Sigmoid colon (tissue), 7 donors: ENCODE results near the gene PFKP. TPM values are rescaled to one million over a fixed set of nuclear protein-coding genes. Genes with fewer than 3 reads are reported as not detected.
A peak's percentile ranks its signal among the peaks of the same experiment; 100 is the strongest.

Experiments
- DNase-seq: peaks from one replicate; pipeline ENCODE4 v3.0.0-alpha.2; 2019
- H3K27ac ChIP-seq, 4 donors: fragments of 200-600 bp; sonication (generic); one replicate each; pipeline ENCODE4 v1.5.1; 2016 to 2019; ENCODE audit warnings: mild to moderate bottlenecking in 1 of 4
- H3K27me3 ChIP-seq, 3 donors: fragments of 200-600 bp; sonication (generic); one replicate each; pipeline ENCODE4 v1.5.1; 2019; ENCODE audit warnings: mild to moderate bottlenecking in 1 of 3
- H3K36me3 ChIP-seq, 4 donors: fragments of 200-600 bp; sonication (generic); one replicate each; pipeline ENCODE4 v1.5.1; 2016 to 2019
- H3K4me1 ChIP-seq, 4 donors: fragments of 200-600 bp; sonication (generic); one replicate each; pipeline ENCODE4 v1.5.1; 2017 to 2019
- H3K4me3 ChIP-seq, 4 donors: fragments of 200-600 bp; sonication (generic); one replicate each; pipeline ENCODE4 v1.5.1; 2017 to 2019; ENCODE audit warnings: mild to moderate bottlenecking in 2 of 4, moderate library complexity in 1 of 4
- H3K9me3 ChIP-seq, 4 donors: fragments of 200-600 bp in 3 of 4; sonication (generic) in 3 of 4; one replicate each; pipeline versions ENCODE4 v1.5.1 to v1.6.1; 2013 to 2019
- EP300 ChIP-seq, 4 donors: sonication (generic); formaldehyde crosslinking; IDR thresholded peaks; one replicate each; pipeline ENCODE4 v1.6.1; 2017; ENCODE audit warnings: antibody characterized with exemption in 4 of 4
- POLR2A ChIP-seq, 2 donors: fragments of 450-650 bp; IDR thresholded peaks; one replicate each; pipeline ENCODE4 v1.6.1; 2016; ENCODE audit warnings: antibody characterized with exemption in 2 of 2, mild to moderate bottlenecking in 2 of 2, moderate library complexity in 2 of 2
- POLR2AphosphoS5 ChIP-seq, 4 donors: sonication (generic); formaldehyde crosslinking; IDR thresholded peaks; one replicate each; pipeline ENCODE4 v1.6.1; 2017; ENCODE audit warnings: antibody characterized with exemption in 4 of 4
- WGBS, 2 donors: extraction: QIAGEN DNeasy Blood & Tissue Kit; methylation state at CpG; one replicate each; pipeline ENCODE4 v1.1.7; 2013; 5-methylcytosine and 5-hydroxymethylcytosine counted together
- intact Hi-C: fragments of 100-400 bp; cut with DNase I; formaldehyde crosslinking; loops from one replicate; pipeline ENCODE4 v1.15.1; 2023
- polyA plus RNA-seq, 3 donors: library from polyadenylated mRNA; stranded (reverse); fragments of 200-250 nt; gene quantifications; one replicate each; pipeline ENCODE4 v1.2.3, GENCODE V29; 2013
- total RNA-seq, 4 donors: library from RNA; depleted of rRNA; stranded (reverse); fragments of >200 nt; gene quantifications; one replicate each; pipeline ENCODE4 v1.1.0, GENCODE V29; 2016
- TF ChIP-seq, protein P1 (sequence below), 4 experiments: fragments of 450-650 bp in 3 of 4; fragments of 200-600 bp in 1 of 4; IDR thresholded peaks; one replicate each; pipeline ENCODE4 v1.5.1; 2016 to 2019; ENCODE audit warnings: antibody characterized with exemption in 4 of 4, mild to moderate bottlenecking in 3 of 4, moderate library complexity in 2 of 4
- donor health status: healthy with polysubstance abuse.
- donor health status: Bipolar disorder and iron deficiency.
- donor health status: healthy.

The PFKP gene
- total and polyA plus RNA-seq, 7 donors, result 26.4 to 105 (median 46.0) TPM

DNA sequence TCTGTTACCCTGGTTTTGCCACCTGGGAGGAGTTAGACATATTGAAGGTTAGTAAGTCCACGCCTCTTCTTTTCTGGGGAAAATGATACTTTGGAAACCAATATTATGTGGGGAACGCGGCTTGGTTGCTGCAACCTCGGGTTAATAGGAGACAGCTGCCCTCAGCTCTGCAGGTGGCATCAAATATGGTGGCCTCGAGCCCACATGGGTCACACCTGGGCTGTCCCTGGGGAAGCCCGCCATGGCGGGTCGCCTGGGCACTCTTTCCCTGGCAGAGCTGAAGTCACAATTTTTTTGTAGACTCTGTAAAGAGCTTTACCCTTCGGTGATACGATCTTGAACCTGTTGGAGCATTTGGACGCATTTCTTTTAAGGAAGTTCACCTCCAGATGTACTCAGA is 2.5 kb downstream of the PFKP start:
- Histone ChIP-seq H3K4me1 (peaks cover 0 to 57% (median 40%) of the 10 kb centered on the region in 4 donors), H3K4me3 (peak overlapping the region in 1 of 4 donors; percentile 78), H3K27ac (peak overlapping the region in 1 of 4 donors; percentile 87), H3K9me3 (no peaks in the 10 kb centered on the region), H3K36me3 (peaks cover 0 to 7% (median 0%) of the 10 kb centered on the region in 4 donors), H3K27me3 (no peaks in the 10 kb centered on the region)
- 94 to 96% methylated on average over 11 of the region's 11 CpGs for WGBS, 2 donors
- intact Hi-C loops, result no loop called here
- DNase-seq, result no peak
- TF ChIP-seq, protein P1, sequence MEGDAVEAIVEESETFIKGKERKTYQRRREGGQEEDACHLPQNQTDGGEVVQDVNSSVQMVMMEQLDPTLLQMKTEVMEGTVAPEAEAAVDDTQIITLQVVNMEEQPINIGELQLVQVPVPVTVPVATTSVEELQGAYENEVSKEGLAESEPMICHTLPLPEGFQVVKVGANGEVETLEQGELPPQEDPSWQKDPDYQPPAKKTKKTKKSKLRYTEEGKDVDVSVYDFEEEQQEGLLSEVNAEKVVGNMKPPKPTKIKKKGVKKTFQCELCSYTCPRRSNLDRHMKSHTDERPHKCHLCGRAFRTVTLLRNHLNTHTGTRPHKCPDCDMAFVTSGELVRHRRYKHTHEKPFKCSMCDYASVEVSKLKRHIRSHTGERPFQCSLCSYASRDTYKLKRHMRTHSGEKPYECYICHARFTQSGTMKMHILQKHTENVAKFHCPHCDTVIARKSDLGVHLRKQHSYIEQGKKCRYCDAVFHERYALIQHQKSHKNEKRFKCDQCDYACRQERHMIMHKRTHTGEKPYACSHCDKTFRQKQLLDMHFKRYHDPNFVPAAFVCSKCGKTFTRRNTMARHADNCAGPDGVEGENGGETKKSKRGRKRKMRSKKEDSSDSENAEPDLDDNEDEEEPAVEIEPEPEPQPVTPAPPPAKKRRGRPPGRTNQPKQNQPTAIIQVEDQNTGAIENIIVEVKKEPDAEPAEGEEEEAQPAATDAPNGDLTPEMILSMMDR (IDR thresholded peaks at IDR 0.05), result no peak
- TF ChIP-seq POLR2A (IDR thresholded peaks at IDR 0.05), result no peak
- no peak for TF ChIP-seq POLR2AphosphoS5 (IDR thresholded peaks at IDR 0.05)
- no peak for TF ChIP-seq EP300 (IDR thresholded peaks at IDR 0.05)

DNA sequence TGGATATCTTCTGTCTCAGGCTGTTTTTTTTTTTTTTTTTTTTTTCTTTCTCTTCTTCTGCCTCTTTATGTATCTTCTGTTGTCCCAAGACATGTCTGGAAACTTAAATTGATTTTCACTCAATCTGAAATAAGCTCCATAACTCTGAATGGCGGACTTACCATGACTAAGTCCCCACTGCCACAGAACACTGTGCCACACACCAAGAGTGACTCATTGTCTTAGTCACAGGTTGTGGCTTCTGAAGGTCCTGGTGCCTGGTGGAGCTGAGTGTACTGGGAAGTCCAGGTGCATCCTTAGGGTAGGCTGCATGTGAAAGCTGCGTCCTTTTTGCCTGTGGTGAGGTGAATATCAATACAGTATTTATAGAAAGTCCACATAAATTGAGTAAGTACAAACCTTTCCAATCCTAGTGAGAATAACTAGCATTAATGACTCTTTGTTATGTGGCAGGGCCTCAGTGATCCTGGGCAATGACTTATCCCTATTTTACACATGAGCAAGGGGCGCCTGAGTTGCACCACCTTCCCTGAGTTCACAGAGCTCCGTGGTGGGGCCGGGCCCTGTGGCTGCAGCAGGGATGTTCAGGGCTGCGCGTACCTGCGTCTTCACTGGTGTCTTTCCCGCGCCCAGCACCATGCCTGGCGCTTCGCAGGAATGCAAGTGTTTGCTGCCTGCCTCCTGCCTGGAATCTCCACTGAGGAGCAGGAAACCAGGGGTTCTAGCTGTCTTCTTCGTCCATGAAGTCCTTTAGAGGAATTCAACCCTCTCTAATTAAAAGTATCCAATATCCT is 4.3 kb downstream of the PFKP start:
- Histone ChIP-seq H3K4me3 (no peak overlapping the region), H3K27ac (no peak overlapping the region), H3K27me3 (no peaks in the 10 kb centered on the region), H3K9me3 (no peaks in the 10 kb centered on the region), H3K36me3 (peaks cover 0 to 7% (median 0%) of the 10 kb centered on the region in 4 donors), H3K4me1 (peaks cover 0 to 49% (median 36%) of the 10 kb centered on the region in 4 donors)
- WGBS, 2 donors, result 91 to 96% methylated on average over 13 of the region's 13 CpGs
- intact Hi-C loops, result no loop called here
- TF ChIP-seq EP300 (IDR thresholded peaks at IDR 0.05) (no peak), POLR2A (IDR thresholded peaks at IDR 0.05) (no peak), POLR2AphosphoS5 (IDR thresholded peaks at IDR 0.05) (no peak)
- TF ChIP-seq, protein P1 (IDR thresholded peaks at IDR 0.05), result no peak
- DNase-seq, result no peak

DNA sequence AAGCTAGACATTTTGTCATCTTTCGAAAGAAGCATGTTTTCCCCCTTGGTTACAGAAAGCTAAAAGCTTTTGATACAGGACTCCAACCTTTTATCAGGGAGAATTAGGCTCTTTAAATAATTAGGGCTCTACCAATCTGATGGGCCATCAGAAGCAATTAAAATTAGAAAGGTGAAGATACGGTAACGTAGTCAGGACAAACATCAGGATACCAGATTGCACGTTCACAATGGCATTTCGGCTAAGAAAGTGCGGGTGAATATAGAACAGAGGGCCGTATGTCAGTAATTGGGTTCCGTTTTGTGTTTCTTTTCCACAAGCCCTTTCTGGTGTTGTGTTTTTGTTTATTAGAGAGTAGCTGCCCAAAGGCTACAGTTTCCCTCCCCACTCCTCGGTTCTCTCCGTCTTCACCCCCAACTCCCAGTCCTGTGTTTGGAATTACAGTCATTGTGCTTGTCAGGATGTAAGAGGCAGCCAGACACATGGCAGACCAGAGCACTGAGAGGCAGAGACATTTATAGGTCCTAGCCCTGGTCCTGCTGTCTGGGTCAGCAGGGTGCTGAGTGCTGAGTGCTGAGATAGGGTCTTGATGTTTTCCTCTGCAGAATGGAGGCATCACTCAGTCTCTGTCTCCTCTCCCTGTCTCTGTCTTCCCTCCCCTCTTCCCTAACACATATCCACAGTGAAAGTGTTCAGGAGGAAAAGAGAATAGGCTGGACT is 5.5 kb downstream of the PFKP start:
- Histone ChIP-seq H3K27ac (peak overlapping the region in 1 of 4 donors; percentile 45), H3K4me1 (peaks cover 0 to 39% (median 29%) of the 10 kb centered on the region in 4 donors), H3K4me3 (no peak overlapping the region), H3K9me3 (no peaks in the 10 kb centered on the region), H3K36me3 (peaks cover 0 to 7% (median 0%) of the 10 kb centered on the region in 4 donors), H3K27me3 (no peaks in the 10 kb centered on the region)
- peak; percentile 13 for DNase-seq
- TF ChIP-seq POLR2AphosphoS5 (IDR thresholded peaks at IDR 0.05) (no peak), POLR2A (IDR thresholded peaks at IDR 0.05) (no peak), EP300 (IDR thresholded peaks at IDR 0.05) (no peak)
- TF ChIP-seq, protein P1 (IDR thresholded peaks at IDR 0.05), result no peak
- intact Hi-C loops, result no loop called here
- 96% methylated on average over 10 of the region's 10 CpGs for WGBS, 2 donors

DNA sequence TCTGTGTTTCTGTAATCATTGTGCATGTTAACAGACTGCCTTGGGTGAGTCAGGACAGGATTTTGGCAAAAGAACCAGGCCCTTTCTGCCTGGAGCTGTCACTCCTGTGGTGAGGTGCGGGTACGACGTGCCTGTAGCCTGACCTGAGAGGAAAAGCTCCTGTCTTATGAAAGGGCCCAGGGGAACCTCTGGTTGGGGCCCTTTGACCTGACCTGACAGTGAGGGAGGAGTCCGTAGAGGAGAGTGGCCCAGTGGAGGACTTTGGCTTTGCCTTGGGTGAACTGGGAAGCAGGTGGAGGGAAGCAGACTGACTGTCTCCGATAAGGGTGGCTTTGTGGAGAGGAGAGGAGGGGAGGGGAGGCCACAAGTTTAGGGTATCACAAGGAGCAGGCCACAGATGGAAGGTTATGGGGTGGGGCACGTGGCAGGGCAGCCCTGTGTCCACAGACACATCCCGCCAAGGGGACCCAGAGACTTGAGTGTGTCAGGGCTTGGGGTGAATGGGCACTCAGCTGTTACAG is 6.9 kb downstream of the PFKP start:
- WGBS, 2 donors, result 85 to 89% methylated on average over 7 of the region's 7 CpGs
- H3K27ac ChIP-seq, result peak overlapping the region; percentile 33 to 54 (median 38)
- intact Hi-C loops, result no loop called here

More for the DNA sequence above, 6.9 kb downstream of the PFKP start:
- no peak overlapping the region for H3K4me3 ChIP-seq
- no peaks in the 10 kb centered on the region for H3K27me3 ChIP-seq
- H3K4me1 ChIP-seq, result peaks cover 0 to 35% (median 27%) of the 10 kb centered on the region in 4 donors
- peaks cover 0 to 7% (median 0%) of the 10 kb centered on the region in 4 donors for H3K36me3 ChIP-seq
- TF ChIP-seq POLR2A (IDR thresholded peaks at IDR 0.05) (no peak), EP300 (IDR thresholded peaks at IDR 0.05) (no peak), POLR2AphosphoS5 (IDR thresholded peaks at IDR 0.05) (no peak)
- TF ChIP-seq, protein P1 (IDR thresholded peaks at IDR 0.05), result no peak
- H3K9me3 ChIP-seq, result no peaks in the 10 kb centered on the region
- DNase-seq, result peak; percentile 62
